GM19099 (cell line): ENCODE results near the gene MINDY4.

Experiments
- POLR2A ChIP-seq: IDR thresholded peaks from 3 replicates; pipeline ENCODE4 v1.6.1; 2011; ENCODE audit warnings: low read depth; ENCODE audit not compliant: insufficient read length; ENCODE audit errors: extremely low read depth

The MINDY4 gene

DNA sequence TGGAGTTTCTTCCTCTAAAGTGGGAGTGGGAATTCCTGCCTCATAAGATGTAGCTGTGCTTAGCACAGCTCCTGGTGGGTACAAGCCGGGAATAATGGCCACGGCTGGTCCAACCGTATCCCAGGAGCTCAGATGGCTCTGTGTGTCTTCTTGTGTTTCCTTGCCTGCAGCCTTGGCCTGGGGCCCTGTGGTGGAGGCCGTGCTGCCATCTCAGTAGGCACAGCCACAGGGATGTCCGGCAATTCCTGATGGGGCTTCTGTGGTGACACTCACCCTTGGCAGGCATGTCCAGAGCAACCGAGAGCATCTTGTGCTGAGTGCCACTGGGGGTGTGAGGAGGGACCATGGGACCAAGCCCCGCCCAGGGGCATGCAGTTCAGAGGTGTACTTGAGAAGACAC is 90.4 kb downstream of the MINDY4 start:
- TF ChIP-seq POLR2A = no peak

DNA sequence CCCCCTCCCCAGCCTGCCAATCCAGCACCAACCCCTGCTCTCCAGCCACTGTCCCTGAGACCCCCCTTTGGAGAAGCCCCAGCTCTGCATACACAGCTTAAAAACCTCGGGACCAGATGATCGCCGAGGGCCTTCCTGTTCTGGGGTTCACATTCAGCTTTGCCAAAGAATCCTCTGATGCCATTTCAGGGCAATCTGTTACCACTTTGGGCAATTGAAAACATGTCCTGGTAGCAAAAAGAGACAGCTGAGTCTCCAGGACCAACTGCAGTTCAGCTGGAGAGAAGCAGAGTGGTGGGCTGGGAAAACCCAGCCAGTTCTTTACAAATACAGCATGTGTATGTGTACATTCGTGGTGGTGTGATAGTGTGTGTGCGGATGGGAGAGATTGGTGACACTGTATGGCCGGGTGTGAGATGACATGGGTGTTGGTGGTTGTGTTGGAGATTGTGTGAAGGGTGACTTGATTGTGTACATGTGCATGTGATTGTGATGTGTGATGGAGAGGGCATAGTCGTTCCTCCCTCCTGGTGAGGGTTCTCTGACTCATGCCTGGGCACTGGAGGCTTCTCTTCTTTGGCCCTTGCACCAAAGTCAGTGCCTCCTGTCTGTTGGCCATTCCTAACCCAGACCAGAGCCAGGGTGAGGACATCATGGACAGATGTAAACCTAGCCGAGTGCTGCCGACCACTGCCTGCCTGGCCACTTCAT is 91.9 kb downstream of the MINDY4 start:
- TF ChIP-seq POLR2A = no peak

DNA sequence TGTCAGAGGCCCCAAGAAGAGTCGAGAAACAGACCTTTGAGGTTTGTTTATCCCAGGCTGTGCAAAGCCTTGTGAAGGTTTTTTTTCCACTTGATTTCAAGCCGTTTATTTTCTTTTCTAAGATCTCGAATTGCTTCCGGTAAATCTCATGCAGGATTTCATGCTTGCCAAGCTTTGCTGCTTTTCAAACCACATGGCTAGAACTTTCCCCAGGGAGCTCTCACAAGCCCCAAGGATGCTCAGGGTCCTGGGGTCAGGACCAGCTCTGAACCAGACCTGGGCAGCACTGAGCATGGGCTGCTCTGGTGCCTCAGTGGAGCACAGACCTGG is 92.5 kb downstream of the MINDY4 start:
- TF ChIP-seq POLR2A = no peak

DNA sequence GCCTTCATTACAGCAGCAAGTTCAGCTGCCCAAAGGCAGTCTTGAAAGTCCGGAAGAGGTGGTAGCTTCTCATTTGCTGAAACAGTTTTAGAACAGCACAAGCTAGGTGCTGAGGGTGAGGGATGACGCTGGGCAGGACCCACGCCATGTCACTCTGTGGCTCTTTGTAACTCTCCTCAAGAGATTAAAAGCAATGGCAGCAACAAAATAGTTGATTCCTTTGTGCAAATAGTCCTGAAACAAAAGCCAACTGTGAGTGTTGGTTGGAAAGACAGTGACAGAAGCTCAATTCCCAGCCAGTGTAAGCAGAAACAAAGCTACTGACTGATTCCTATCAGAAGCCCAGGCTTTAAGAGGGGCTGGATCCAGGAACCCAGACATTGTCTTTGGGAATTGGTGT is 92.9 kb downstream of the MINDY4 start:
- no peak for TF ChIP-seq POLR2A

DNA sequence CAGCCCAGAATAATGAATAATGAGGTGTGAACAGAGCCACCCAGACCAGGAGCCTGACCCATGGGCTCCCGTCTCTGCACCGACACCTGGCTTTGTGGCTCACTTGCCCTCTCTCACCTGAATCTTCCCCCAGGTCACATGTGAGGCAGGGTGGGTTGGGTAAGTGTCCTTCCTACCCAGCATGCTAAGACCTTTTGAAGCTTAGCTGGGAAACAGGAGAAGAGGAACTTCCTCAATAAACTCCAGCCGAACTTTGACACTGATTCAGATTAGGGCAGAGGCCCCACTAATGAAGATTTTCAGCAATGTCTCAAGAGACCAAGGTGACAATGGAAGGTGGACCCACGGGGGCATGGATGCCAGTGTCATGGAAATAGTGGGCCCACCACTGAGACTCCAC is 93.9 kb downstream of the MINDY4 start:
- no peak for TF ChIP-seq POLR2A

DNA sequence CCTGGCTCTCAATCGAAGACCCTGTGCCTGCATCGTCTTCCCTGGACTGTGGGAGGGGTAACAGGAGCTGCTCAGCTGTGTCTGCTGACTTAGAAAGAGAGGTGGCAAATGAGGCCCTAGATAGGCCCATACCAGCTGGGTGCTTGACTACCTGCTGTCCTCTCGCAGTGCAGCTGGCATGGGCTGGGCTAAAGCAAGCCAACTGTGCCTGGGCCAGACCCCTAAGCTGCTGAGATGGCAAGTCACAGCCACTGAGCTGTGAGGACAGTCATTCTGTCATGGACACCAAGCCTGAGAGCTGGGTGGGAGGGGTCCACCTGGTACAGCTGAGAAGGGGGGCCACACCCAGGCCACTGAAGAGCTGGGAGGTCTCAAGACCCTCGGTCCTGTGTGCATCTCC is 94.6 kb downstream of the MINDY4 start:
- TF ChIP-seq POLR2A = no peak

DNA sequence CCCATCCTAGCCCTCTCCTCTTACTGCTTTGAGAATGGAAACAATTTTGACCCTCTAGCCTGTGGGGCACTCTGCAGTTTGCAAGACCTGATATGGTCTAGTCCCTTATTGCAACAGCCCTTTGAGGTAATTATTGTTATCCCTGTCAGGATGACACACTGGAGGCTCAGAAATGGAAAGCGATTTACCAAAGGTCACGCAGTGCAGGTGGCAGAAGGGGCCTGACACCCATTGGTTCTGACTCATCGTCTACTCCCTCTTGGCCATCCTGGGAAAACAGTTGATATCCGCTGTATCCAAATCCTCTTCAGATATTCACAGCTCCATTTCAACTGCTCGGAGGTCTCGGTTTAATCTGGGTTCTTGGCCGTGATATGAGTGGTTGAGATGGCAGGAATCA is 95.7 kb downstream of the MINDY4 start:
- TF ChIP-seq POLR2A = no peak

DNA sequence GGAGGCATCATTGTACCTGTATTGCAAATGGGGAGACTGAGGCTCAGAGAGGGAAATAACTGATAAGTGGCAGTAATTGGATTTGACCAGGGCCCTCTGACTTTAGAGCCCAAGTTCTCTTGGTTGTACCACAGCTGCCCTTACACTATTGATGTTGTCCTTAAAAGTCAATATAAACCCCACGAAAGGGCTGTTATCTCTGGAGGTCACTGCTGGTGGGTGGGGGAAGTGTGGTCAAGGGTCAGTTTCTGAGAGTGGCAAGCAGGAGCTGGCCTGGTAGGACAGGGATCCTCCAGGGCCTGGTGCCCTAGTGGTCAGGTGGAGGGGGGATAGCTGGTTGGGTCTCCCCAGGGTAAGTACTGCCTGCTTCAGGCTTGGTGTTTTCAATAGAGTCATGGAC is 96.3 kb downstream of the MINDY4 start:
- no peak for TF ChIP-seq POLR2A

DNA sequence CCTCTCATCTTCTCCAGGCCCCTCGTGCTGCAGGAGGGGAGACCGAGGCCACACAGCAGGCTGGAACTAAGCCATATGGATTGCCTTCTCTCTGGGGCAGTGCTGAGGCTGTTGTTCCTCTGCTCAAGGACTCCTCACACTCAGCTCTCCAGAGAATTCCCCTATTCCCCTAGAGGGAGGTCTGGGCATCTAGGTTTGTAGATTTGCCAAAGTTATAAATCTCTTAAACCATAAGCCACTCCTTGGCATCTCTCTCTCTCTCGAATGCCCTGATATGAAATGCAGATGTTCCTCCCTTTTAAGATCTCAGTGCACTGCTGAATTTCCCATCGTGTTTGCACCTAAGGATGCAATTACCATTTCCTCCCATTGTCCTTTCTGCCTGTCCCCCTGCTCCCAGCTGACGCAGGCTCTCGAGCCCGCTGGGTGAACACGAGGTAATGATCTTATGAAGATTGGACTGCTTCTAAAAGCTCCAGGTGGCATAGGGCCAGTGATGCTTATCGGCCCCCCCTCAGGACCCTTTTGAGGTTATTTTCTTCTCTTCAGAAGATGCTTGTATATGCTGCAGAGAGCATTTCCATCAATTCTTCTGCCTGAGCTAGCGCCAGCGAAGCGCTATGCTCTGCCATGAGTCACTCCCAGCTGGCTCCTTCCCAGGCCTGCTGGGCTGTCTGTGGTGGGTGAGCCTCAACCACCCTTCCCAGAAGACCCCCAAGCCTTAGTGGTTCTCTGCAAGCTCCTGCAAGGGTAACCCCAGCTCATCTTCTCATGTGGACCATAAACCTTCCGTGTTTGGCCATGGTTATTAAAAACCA is 98.8 kb downstream of the MINDY4 start:
- TF ChIP-seq POLR2A = no peak

DNA sequence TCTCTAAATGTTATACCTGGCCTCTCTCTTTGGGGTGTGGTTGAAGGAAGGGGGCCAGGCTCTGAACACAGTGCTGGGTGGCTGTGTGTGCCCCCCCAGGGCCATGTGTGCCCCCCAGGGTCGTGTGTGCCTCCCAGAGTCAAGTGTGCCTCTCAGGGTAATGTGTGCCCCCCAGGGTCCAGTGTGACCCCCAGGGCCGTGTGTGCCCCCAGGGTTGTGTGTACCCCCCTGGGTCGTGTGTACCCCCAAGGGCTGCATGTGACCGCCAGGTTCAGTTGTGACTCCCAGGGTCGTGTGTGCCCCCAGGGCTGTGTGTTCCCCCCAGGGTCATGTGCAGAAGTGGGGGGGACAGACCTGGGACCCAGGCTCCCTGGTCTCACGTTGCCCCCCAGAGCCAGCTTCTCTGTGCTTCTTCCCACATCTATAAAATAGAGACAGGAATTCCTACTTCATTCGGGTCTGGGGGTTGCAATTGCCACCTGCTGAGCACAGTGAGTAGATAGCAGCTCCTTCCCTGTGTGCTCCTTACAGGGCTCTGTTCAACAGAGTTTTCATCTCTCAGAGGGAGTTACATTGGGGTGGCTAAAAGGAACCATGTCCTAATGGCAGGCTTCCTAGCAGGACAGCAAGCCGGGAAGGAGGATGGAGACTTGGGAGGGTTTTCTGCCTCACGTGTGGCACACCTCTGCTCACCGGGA is 99.8 kb downstream of the MINDY4 start:
- TF ChIP-seq POLR2A = no peak

DNA sequence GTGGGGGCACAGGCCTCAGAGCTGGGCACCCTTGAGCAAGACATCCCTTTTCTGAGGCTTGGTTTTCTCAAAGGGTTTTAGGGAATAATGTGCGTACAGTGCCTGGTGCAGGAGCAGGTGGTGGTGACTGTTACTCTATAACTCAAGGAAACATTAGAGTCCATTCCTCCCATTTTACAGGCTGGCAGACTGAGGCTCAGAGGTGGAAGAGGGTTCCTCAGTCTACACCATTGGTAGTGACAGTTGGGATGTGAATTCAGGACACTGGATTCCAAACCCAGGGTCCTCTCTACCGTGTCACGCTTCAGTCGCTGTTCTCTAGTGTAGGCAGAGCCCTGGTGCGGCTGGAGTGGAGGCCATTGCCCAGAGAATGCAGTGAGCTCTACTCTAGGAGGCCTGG is 100.4 kb downstream of the MINDY4 start:
- TF ChIP-seq POLR2A = no peak

DNA sequence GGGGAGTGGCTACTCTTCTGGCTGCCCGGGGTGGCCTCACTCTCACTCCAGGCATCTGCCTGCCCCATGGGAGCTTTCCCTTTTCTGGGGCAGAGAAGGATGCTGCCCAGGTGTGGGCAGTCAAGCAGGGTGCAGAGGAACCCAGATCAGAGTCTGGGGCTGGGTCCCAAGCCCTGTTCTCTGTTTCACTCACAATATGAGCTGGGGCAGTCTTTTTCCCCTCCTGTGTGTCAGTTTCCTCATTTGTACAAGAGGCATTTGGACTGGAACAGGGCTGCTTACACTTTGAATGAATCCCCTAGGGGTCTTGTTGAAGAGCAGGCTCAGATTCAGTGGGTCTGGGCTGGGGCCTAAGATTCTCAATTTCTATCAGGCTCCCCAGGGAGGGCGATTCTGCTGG is 102.0 kb downstream of the MINDY4 start:
- TF ChIP-seq POLR2A = no peak

DNA sequence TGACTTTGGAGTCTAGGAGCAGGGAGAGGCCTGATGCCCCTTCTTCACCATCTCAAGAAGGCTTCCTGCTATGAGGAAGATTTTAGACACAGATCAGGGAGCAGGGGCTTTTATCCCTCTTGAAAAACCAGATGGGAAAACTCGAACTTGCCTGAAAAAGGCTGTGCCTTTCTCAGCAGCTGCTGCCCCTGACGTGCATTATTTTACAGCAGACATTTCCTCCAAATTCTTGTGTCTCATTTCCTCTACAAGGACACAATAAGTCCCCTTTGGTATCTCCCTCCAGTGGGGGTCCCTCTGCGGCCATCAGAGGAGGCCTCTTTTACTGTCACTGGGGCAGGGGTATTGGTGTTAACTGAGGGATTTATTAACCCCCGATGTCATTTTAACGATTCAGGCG is 102.4 kb downstream of the MINDY4 start:
- no peak for TF ChIP-seq POLR2A

DNA sequence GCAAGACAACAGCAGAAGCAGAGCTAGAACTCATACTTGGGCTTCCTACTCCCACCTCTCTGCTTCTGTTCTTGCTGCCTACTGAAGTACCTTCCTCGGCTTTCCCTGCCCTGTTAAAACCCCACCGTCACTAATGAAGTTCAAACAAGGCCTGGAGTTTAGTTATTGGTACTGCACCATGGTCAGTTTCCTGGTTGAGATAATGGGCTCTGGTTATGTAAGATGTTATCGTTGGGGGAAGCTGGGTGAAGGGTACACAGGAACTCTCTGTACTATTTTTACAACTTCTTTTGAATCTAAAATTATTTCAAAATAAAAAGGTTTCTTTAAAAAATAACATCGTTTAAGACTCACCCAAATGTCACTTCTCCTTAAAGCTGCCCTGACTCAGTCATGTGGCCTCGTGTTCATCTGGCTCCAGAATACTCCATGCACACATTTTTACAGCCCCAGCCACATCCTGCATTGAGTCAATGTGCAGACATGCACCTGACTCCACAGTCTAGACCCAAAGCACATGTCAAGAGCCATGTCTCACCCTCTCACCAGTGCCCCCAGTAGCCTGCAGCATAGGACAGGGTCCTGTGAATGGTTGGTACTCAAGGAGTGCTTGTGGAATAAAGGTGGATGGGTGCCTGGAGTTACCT is 103.6 kb downstream of the MINDY4 start:
- TF ChIP-seq POLR2A = no peak

DNA sequence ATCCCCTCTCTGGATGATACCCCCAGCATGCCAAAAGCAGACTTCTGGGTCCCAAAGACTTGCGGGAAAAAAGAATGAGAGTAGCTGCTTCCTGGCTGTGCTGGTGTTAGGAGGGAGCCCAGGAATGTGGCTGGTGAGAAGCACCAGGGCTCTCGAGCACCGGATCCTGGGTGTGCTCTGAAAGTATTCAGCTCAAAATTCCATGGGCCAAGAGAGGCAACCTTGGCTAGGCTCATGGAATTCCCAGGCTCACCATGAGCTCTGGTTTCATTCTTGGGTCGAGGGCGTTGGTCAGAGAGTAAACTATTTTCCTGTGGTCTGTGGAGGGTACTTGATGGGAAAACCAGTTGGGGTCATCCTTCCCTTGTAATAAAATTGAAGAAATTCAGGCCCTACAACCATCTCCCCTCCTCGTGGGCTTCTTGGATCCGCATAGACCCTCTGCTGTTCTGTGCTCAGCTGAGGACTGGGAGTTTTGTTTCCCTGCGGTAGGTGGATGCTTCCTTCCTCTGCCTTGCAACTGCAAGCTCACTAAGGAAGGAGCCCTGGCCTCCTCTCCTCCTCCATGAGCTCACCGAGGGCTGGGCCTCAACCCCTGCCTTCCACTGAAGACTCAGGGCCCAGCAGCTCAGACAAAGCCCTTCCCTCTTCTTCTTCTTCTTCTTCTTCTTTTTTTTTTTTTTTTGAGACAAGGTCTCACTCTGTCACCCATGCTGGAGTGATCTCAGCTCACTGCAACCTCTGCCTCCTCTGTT is 106.0 kb downstream of the MINDY4 start:
- no peak for TF ChIP-seq POLR2A

DNA sequence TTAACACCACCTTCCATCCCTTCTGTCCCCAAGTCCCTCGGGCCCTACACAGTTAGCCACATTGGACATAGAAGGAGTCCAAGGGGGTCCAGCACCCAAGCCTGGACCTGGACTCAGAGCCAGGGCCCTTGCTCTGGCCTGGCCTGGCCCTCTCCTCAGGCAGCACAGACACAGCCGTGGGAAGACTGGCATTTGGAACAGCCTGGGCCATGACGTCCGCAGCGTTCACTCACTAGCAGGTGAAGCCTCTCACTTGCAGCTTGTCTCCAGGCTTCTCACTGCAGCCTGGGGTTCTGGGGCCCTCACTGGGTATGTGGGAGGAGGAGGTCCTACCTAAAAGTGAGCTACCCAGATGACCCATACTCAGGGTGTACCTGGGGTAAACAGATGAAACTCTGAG is 106.8 kb downstream of the MINDY4 start:
- no peak for TF ChIP-seq POLR2A
